ENCODE measurements around the gene VAV1.
A peak's percentile ranks its signal among the peaks of the same experiment; 100 is the strongest.

The VAV1 gene

GRCh38 chr19:6751189-6751588 lies 21.3 kb upstream of the VAV1 start:
- H3K9ac ChIP-seq (ENCODE audit: low read depth, low read length): no peak overlapping the region
- H3K27me3 ChIP-seq (ENCODE audit: insufficient read depth, low read length, poor library complexity): no peaks in the 10 kb centered on the region
- DNase-seq (no peak), ATAC-seq (ENCODE audit: insufficient read depth, low read depth) (no peak)
- H4K20me1 ChIP-seq (ENCODE audit: insufficient read depth, low read length): no peaks in the 10 kb centered on the region
- H3K9me3 ChIP-seq (ENCODE audit: insufficient read depth, low read length, severe bottlenecking): no peaks in the 10 kb centered on the region
- H3K4me1 ChIP-seq (ENCODE audit: insufficient read depth, low read length): peaks cover 16% of the 10 kb centered on the region
- TF ChIP-seq CTCF (IDR thresholded peaks at IDR 0.05; ENCODE audit: borderline replicate concordance, extremely low read depth, low read length, poor library complexity, severe bottlenecking): no peak
- no peak for TF ChIP-seq EZH2 (IDR thresholded peaks at IDR 0.05; ENCODE audit: borderline replicate concordance, low read depth, low read length, severe bottlenecking)
- H3K27ac ChIP-seq (ENCODE audit: low read length): no peak overlapping the region
- no peak overlapping the region for H2AFZ ChIP-seq (ENCODE audit: low read depth, low read length)
- H3K79me2 ChIP-seq (ENCODE audit: insufficient read depth, low read length): no peaks in the 10 kb centered on the region
- H3K4me2 ChIP-seq (ENCODE audit: insufficient read depth, low read length): no peak overlapping the region
- H3K4me3 ChIP-seq (ENCODE audit: low read depth in 1 of 2, low read length in 2 of 2): no peak overlapping the region
- peaks cover 12% of the 10 kb centered on the region for H3K36me3 ChIP-seq (ENCODE audit: insufficient read depth, low read length)

DNA sequence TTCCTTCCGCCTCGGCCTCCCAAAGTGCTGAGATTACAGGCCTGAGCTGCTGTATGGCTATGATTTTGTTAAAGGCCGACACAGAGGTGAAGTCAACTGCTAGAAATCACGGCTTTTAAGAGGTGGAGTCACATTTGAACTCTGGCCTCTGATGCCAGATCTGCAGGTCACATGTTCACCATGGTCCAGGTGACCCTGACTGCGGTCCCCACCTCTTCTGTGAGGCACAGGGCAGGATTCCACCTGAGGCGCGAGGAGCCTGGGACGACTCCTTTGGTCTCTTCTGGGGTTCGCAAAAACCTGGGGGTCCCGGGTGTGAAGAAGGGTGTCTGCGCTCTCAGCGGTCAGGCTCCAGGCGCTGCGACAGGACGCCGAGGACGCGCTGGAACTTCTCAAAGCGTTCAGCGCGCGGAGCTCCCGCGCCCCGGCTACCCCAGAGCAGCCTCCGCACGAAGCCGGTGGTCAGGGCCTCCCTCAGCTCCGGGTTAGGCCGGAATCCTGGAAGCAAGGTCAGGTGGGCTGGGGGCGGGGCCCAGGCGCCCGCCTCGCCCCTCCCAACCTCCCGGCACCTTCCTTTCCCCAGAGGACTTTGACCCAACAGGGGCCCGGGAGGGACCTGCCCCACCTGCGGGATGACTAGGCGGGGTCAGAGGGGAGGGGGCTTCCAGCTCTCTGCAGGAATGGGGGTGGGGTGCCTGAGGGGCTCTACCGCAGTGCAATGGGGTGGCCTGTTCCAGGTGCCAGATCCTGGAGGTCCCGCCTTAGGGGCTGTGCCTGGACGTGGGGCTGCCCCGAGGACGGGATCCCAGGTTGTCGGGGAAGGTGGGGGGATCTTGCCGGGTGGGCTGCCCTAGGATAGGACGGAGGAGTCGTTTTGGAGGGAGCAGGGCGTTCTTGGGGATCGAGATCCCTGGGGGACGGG lies 20.0 kb upstream of the VAV1 start:
- Histone ChIP-seq H4K20me1 (ENCODE audit: insufficient read depth, low read length) (no peaks in the 10 kb centered on the region), H3K4me3 (ENCODE audit: low read depth in 1 of 2, low read length in 2 of 2) (peak overlapping the region in 1 of 2 experiments; percentile 60; a peak in 2 of 4 replicates), H3K79me2 (ENCODE audit: insufficient read depth, low read length) (no peaks in the 10 kb centered on the region), H3K4me1 (ENCODE audit: insufficient read depth, low read length) (peaks cover 16% of the 10 kb centered on the region), H3K9me3 (ENCODE audit: insufficient read depth, low read length, severe bottlenecking) (no peaks in the 10 kb centered on the region), H3K27me3 (ENCODE audit: insufficient read depth, low read length, poor library complexity) (no peaks in the 10 kb centered on the region), H3K27ac (ENCODE audit: low read length) (peak overlapping the region; percentile 69; the same call in 1 of the 2 replicates), H3K9ac (ENCODE audit: low read depth, low read length) (peak overlapping the region; percentile 49; the same call in 1 of the 2 replicates), H2AFZ (ENCODE audit: low read depth, low read length) (peak overlapping the region; percentile 88), H3K4me2 (ENCODE audit: insufficient read depth, low read length) (peak overlapping the region; percentile 89), H3K36me3 (ENCODE audit: insufficient read depth, low read length) (peaks cover 12% of the 10 kb centered on the region)
- DNase-seq: no peak
- ATAC-seq (ENCODE audit: insufficient read depth, low read depth): no peak
- TF ChIP-seq CTCF (IDR thresholded peaks at IDR 0.05; ENCODE audit: borderline replicate concordance, extremely low read depth, low read length, poor library complexity, severe bottlenecking) (no peak), EZH2 (IDR thresholded peaks at IDR 0.05; ENCODE audit: borderline replicate concordance, low read depth, low read length, severe bottlenecking) (no peak)

- H3K36me3 ChIP-seq (ENCODE audit: insufficient read depth, low read length): peaks cover 12% of the 10 kb centered on the region
- peak overlapping the region; percentile 88 for H2AFZ ChIP-seq (ENCODE audit: low read depth, low read length)
- peak overlapping the region in 1 of 2 experiments; percentile 60; a peak in 3 of 4 replicates for H3K4me3 ChIP-seq (ENCODE audit: low read depth in 1 of 2, low read length in 2 of 2)
- peak; percentile 90 for ATAC-seq (ENCODE audit: insufficient read depth, low read depth)
- no peaks in the 10 kb centered on the region for H3K9me3 ChIP-seq (ENCODE audit: insufficient read depth, low read length, severe bottlenecking)
- no peaks in the 10 kb centered on the region for H3K79me2 ChIP-seq (ENCODE audit: insufficient read depth, low read length)
- TF ChIP-seq CTCF (IDR thresholded peaks at IDR 0.05; ENCODE audit: borderline replicate concordance, extremely low read depth, low read length, poor library complexity, severe bottlenecking): peak; percentile 58
- no peak for TF ChIP-seq EZH2 (IDR thresholded peaks at IDR 0.05; ENCODE audit: borderline replicate concordance, low read depth, low read length, severe bottlenecking)
- peak overlapping the region; percentile 89 for H3K4me2 ChIP-seq (ENCODE audit: insufficient read depth, low read length)
- peak overlapping the region; percentile 69 for H3K27ac ChIP-seq (ENCODE audit: low read length)
- H3K9ac ChIP-seq (ENCODE audit: low read depth, low read length): peak overlapping the region; percentile 49
- no peaks in the 10 kb centered on the region for H3K27me3 ChIP-seq (ENCODE audit: insufficient read depth, low read length, poor library complexity)
- peaks cover 16% of the 10 kb centered on the region for H3K4me1 ChIP-seq (ENCODE audit: insufficient read depth, low read length)
- DNase-seq: peak; percentile 89
- no peaks in the 10 kb centered on the region for H4K20me1 ChIP-seq (ENCODE audit: insufficient read depth, low read length)
These were observed 19.1 kb upstream of the VAV1 start for GRCh38 chr19:6753178-6754031.

All from DND-41 (cell line).